ENCODE measurements around the gene ARPC2. TPM values are rescaled to one million over a fixed set of nuclear protein-coding genes. Genes with fewer than 3 reads are reported as not detected.

The ARPC2 gene
- total and polyA plus RNA-seq, 2 of the 13 experiments (the other 11 are each of a cell fraction or from before 2014, with no cell fraction given) = 168 to 303 TPM

DNA sequence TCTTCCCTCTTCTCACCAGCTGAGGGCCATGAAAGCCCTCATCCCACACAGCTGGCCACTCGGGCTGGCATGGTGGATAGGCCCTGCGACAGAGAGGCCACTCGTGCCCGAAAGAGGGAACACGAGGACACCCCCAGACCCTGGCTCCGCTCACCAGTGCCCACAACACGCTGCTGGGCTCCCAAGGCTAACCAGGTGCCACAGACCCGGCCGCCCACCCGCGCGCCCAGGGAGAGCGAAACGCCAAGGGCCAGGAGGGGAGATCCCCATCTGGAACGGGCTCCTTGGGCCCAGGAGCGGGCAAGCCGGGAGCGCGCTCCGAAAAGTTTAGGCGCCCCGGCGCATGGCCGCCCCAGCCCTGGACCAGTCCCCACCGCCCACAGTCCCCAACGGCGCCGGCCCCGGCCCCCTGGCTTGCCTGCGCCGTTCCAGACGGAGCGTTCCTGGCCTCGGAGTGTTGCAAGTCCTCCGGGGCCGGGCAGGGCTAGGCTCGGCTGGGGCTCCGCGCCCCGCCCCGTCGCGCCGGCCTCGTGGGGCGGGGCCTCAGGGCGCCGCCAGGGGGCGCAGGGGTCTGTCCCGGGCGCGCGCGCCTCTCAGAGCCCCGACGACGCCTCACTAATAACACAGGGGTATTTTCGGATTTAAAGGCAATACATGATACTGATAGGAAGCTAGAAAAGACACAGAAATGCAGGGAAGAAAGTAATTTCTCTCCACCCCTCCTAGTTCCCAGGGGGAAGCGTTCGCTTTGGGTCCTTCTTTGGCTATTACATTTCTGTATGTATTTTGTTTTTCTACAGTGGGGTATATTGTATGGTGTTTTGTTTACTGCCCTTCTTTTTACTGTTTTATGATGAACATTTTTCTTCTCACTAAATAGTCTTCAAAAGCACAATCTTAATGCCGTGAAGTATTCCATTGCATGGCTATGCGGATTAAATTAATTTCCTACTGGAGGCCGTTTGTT is 75.3 kb downstream of the ARPC2 start, which contains the start of gene TMBIM1 (continued):
- TF ChIP-seq ZNF446 (CRISPR knock-in tag; IDR thresholded peaks at IDR 0.05) (peak; percentile 36; the same call in 1 of the 2 replicates), ZNF768 (CRISPR knock-in tag; IDR thresholded peaks at IDR 0.05) (peak; percentile 47; the same call in 1 of the 2 replicates), SP1 (IDR thresholded peaks at IDR 0.05) (no peak), SP1 (CRISPR knock-in tag; IDR thresholded peaks at IDR 0.05) (peak; percentile 78), GATAD2A (CRISPR knock-in tag; IDR thresholded peaks at IDR 0.05) (no peak), NRL (CRISPR knock-in tag; IDR thresholded peaks at IDR 0.05; ENCODE audit: borderline replicate concordance) (peak; percentile 63; the same call in 1 of the 2 replicates), CBX5 (CRISPR knock-in tag; IDR thresholded peaks at IDR 0.05; ENCODE audit: borderline replicate concordance) (peak; percentile 39; the same call in 1 of the 2 replicates), HMG20B (CRISPR knock-in tag; conservative IDR thresholded peaks at IDR 0.05) (peak; percentile 45; the same call in 1 of the 2 replicates), RCOR2 (CRISPR knock-in tag; IDR thresholded peaks at IDR 0.05) (no peak), JUND (CRISPR knock-in tag; IDR thresholded peaks at IDR 0.05) (no peak), EP300 (IDR thresholded peaks at IDR 0.05; ENCODE audit: low read depth in 2 of 2, low read length in 2 of 2) (peak; percentile 38 to 73; a peak in 3 of 4 replicates), EP300 (CRISPR knock-in tag; IDR thresholded peaks at IDR 0.05; ENCODE audit: borderline replicate concordance) (no peak), PCBP2 (optimal IDR thresholded peaks at IDR 0.05; ENCODE audit: low read depth, low read length, poor library complexity, severe bottlenecking) (no peak), TRIM24 (CRISPR knock-in tag; IDR thresholded peaks at IDR 0.05) (no peak), ZKSCAN5 (CRISPR knock-in tag; IDR thresholded peaks at IDR 0.05) (no peak; the same call in 1 of the 2 replicates), MAF1 (CRISPR knock-in tag; IDR thresholded peaks at IDR 0.05; ENCODE audit: borderline replicate concordance) (0 out of 2 replicates have a peak, but pooled peaks have one; percentile 36), IKZF1 (IDR thresholded peaks at IDR 0.05) (no peak)
- TF ChIP-seq, protein P1, sequence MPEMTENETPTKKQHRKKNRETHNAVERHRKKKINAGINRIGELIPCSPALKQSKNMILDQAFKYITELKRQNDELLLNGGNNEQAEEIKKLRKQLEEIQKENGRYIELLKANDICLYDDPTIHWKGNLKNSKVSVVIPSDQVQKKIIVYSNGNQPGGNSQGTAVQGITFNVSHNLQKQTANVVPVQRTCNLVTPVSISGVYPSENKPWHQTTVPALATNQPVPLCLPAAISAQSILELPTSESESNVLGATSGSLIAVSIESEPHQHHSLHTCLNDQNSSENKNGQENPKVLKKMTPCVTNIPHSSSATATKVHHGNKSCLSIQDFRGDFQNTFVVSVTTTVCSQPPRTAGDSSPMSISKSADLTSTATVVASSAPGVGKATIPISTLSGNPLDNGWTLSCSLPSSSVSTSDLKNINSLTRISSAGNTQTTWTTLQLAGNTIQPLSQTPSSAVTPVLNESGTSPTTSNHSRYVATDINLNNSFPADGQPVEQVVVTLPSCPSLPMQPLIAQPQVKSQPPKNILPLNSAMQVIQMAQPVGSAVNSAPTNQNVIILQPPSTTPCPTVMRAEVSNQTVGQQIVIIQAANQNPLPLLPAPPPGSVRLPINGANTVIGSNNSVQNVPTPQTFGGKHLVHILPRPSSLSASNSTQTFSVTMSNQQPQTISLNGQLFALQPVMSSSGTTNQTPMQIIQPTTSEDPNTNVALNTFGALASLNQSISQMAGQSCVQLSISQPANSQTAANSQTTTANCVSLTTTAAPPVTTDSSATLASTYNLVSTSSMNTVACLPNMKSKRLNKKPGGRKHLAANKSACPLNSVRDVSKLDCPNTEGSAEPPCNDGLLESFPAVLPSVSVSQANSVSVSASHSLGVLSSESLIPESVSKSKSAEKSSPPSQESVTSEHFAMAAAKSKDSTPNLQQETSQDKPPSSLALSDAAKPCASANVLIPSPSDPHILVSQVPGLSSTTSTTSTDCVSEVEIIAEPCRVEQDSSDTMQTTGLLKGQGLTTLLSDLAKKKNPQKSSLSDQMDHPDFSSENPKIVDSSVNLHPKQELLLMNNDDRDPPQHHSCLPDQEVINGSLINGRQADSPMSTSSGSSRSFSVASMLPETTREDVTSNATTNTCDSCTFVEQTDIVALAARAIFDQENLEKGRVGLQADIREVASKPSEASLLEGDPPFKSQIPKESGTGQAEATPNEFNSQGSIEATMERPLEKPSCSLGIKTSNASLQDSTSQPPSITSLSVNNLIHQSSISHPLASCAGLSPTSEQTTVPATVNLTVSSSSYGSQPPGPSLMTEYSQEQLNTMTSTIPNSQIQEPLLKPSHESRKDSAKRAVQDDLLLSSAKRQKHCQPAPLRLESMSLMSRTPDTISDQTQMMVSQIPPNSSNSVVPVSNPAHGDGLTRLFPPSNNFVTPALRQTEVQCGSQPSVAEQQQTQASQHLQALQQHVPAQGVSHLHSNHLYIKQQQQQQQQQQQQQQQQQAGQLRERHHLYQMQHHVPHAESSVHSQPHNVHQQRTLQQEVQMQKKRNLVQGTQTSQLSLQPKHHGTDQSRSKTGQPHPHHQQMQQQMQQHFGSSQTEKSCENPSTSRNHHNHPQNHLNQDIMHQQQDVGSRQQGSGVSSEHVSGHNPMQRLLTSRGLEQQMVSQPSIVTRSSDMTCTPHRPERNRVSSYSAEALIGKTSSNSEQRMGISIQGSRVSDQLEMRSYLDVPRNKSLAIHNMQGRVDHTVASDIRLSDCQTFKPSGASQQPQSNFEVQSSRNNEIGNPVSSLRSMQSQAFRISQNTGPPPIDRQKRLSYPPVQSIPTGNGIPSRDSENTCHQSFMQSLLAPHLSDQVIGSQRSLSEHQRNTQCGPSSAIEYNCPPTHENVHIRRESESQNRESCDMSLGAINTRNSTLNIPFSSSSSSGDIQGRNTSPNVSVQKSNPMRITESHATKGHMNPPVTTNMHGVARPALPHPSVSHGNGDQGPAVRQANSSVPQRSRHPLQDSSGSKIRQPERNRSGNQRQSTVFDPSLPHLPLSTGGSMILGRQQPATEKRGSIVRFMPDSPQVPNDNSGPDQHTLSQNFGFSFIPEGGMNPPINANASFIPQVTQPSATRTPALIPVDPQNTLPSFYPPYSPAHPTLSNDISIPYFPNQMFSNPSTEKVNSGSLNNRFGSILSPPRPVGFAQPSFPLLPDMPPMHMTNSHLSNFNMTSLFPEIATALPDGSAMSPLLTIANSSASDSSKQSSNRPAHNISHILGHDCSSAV (CRISPR knock-in tag; IDR thresholded peaks at IDR 0.05; ENCODE audit: borderline replicate concordance) = 0 out of 2 replicates have a peak, but pooled peaks have one; percentile 85
- TF ChIP-seq, protein P2, sequence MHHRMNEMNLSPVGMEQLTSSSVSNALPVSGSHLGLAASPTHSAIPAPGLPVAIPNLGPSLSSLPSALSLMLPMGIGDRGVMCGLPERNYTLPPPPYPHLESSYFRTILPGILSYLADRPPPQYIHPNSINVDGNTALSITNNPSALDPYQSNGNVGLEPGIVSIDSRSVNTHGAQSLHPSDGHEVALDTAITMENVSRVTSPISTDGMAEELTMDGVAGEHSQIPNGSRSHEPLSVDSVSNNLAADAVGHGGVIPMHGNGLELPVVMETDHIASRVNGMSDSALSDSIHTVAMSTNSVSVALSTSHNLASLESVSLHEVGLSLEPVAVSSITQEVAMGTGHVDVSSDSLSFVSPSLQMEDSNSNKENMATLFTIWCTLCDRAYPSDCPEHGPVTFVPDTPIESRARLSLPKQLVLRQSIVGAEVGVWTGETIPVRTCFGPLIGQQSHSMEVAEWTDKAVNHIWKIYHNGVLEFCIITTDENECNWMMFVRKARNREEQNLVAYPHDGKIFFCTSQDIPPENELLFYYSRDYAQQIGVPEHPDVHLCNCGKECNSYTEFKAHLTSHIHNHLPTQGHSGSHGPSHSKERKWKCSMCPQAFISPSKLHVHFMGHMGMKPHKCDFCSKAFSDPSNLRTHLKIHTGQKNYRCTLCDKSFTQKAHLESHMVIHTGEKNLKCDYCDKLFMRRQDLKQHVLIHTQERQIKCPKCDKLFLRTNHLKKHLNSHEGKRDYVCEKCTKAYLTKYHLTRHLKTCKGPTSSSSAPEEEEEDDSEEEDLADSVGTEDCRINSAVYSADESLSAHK (CRISPR knock-in tag; IDR thresholded peaks at IDR 0.05; ENCODE audit: borderline replicate concordance) = peak; percentile 86; the same call in 1 of the 2 replicates
